LoVo (cell line): ENCODE measurements around the gene SCRN1.

ENCODE experiments used
- DNase-seq: peaks from one replicate; pipeline ENCODE4 v3.0.0-alpha.2; 2016; ENCODE audit warnings: low spot score

The SCRN1 gene

DNA sequence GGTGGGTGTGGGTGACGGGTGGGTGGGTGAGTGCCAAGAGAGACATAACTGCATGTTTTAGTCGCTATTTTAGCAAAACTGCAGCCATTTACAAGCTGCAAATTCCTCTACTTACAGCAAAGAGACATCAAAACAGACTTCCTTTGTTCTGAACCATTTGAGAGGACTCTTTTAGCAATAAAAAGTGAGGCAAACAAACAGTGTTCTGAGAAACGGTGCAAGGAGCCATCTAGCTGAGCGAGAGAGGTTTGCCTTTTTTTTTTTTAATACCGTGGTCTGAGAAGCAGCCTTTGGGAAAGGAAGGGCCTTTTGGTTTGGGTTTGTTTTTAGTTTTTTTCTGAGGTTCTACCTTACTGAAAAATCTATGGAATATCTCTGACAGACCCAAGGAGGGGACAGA lies 62.9 kb downstream of the SCRN1 start:
- DNase-seq: no peak

DNA sequence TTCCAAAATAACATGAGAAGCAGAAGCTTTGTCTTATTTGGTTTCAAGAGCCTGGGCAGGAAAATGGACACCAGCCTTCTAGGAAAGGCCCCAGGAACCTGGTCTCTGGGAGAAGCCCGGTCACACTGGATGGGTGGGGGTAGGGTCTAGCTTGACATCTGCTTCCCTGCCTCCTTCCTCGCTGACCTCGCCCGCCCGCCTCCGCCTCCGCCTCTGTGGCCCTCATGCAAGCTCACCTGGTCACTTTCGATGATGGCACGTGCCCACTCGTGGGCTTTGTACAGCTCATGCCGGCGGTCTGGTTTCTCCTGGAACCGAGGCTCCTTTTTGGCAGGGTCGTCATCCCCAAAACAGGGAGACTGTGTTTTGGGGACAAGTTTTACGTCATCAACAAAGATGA lies 63.4 kb downstream of the SCRN1 start:
- DNase-seq: no peak

DNA sequence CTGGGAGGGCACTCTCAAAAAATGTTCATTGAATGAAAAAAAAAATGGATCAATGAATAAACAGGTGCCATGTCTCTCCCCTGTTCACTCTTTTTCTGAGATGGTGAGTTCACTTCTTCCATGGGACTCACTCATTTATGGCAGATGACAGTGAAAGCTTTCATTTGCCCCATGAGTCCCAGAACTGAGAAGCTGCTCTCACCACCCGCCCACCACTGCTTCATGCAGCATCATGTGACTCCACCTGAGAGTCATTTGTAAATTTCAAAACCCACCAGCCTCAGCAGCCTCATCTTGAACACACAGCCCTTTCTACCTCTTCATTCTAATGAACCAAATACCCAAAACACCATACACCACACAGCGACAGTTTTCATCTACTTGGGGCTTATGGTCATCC lies 64.9 kb downstream of the SCRN1 start:
- no peak for DNase-seq

DNA sequence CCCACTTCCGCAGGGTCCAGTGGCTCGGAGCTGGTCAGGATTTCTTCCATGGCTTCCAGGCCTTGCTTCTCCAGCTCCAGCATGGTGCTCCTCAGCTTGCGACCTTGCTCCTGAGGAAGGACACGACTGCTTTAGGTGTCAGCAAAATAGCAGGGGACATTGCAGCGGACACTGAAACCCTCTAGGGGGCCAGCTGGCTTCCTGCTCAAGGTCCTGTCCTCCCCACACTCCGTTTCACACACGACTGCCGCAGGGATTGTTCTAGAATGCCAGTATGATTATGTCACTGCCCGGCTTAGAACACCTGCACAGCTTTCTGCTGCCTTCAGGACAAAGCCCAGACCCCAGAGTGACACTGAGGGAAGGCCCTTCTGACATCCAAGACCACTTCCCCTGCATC lies 65.6 kb downstream of the SCRN1 start:
- DNase-seq: no peak

DNA sequence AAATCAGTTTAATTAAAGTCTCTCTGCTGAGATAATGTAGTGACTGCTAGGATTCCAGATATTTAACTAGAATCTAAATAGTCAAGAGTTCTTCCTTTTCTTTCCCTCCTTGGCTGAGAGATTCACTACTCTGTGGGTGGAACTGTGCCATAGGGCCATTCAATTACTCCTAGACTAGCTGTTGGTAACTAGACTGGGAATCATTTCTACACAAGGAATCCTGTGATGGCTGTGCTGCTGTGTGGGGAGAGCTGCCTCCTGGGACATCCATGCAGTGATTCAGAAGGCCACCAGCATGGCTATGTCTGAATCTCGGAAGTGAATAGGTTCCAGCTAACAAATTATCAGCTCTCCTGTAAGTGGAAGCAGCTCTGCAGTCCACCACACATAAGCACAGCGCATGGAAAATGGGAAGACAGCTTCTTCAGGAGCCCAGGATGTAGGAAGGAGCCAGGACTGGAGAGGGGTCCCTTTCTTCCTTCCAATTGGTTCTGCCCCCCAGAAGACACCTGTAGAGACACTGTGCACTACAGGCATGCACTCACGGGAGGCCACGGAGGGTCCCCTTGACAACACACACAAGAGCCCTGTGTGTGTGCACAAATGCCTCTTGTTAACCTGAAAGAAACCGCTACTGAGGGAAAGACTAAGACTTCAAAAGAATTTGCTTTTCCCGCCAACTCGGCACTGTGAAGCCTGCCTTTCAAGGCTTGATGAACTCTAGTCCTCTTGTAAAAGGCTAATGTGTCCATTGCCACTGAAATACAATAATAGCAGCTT lies 66.5 kb downstream of the SCRN1 start:
- no peak for DNase-seq

DNA sequence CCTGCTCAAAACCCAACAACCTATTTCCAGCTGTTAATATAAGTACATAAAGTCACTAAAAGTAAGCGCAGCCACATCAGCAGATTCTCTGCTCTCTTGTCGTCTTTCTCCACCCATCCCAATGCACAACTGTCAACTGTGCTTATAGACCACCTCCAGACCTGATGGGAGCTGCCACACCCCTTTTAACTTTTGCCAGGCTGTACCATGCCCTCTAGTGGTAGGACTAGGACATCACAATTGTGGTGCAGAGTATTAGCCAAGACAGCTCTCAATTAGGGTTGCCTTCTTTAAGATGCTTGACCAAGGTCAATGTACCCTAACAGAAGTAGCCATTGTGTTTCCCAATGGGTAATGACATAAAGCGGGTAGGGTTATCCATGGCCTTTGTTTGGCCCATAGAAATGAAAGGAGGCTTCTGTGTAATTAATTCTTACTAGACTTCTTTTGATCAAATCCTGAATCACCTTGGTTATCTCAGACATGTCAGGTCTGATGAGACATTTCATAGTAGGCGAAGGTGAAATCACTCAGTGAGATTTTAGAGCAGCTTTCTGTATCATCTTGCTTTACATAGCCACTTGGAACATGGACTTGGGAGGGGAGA lies 68.1 kb downstream of the SCRN1 start:
- DNase-seq: peak; percentile 77

DNA sequence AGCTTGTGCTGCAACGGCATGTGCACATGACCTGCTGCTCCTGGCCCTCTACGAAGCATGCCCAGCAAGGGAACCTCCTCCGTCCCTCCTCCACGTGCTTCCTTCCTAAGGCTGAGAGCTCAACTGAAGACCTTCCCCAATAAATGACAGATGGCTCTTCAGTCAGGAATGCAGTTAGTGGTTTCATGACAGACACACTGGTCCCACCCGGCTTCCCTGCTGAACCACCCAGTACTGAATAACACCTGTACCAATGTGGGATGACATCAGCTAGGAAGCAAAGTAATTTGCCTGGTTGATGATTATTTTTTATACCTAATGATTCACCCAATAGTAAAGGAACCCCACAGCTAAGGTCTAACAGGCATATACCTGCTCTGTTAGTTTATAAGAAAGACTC lies 69.1 kb downstream of the SCRN1 start:
- no peak for DNase-seq

DNA sequence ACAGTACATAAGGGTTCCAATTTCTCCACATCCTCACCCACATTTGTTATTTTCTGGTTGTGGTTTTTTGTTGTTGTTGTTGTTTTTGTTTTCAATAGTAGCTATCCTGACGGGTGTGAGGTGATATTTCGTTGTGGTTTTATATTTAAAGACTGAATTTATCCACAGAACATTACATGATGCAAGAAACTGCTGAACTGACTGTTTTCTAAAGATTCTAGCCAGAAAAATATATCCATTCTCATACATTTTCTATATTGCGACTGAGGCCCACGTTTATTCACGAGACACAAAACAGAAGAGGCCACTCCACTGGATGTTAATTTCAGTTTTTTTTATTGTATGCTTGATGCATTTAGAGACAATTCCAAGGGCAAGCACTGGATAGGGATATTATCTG lies 69.8 kb downstream of the SCRN1 start:
- no peak for DNase-seq

DNA sequence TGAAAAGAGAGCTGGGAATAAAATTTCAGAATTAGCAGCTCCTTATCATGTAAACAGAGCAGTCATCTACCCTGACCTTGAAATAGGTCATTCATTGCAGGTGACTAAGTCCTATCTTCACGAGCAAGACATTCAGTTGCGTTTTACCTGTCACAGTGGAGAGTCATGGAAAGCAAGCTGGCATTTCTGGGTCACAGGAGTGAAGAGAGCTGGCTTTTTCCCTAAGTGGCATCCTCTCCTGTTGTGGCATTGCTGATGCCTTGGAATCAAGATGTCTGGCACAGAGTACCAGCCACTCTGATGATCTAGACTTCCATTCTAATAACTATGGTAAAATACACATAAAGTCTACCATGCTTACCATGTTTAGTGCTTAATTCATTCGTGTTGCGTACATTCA lies 70.8 kb downstream of the SCRN1 start:
- no peak for DNase-seq

DNA sequence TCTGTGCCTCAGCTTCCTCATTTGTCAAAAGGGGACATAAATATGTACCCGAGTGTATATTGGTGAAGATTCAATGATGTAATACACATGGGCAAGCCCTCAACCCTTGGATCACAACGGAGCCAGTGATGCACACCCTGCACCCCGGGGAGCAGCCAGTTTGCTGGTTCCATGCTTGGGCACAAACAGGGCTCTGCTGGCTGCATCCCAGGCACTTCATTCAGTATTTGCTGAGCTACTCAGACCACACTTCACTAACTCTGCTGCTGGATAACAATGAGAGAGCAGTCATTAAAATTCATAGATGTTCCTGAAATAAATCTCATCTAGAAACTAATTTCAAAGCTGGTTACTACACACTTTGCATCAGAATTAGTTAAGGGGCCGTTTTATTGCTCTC lies 72.0 kb downstream of the SCRN1 start:
- no peak for DNase-seq

DNA sequence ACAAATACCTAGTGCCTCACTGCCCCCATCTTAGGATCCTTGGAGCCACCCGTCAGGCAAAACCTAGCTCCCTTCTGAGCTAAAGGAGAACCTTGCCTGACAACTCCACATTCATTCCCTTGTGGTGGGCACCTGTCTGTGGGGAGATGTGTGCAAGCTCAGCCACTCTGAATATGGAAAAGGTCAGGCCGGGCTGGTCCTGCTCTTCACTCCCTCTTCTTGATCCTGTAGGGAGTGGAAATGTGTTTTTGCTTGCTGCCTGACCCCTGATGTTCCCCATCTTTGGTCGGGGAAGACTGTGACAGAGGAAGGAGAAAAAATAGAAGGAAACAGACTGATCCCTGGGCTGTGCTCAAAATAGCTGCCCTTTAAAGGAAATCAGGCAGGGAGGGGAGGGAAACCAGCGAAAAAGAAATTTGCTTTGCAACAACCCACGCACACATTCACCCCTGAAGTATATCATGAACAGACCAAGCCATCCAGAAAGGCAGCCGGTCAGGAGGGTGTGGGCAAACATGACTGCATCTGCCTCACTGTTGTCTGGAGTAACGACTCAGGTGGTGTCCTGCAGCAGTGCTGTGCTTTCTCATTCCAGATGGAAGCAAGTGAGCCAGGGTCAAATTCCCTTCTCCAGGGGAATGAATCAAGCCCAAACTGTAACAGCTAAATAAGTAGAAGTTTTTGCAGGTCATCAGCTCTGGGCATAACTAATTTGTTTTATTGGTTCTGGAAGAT lies 74.0 kb downstream of the SCRN1 start:
- DNase-seq: no peak

DNA sequence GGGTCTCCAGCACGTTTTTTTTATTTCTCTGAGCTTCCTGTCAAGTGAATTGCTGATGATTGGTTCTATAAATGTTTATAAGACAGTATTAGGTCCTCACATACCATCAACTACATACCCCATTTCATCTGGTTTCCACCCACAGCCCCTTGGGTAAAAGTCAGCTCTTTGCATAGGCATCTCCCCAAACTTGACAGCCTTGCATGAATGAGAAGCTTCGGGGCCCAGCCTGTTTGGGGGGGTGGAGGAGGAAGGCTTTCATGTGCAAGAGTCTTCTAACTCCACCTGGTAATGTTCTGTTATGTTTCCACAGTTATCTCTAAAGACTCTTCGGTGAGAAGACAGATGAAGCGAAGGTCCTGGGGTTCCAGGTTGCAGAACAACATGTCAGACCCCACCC lies 75.4 kb downstream of the SCRN1 start:
- no peak for DNase-seq

DNA sequence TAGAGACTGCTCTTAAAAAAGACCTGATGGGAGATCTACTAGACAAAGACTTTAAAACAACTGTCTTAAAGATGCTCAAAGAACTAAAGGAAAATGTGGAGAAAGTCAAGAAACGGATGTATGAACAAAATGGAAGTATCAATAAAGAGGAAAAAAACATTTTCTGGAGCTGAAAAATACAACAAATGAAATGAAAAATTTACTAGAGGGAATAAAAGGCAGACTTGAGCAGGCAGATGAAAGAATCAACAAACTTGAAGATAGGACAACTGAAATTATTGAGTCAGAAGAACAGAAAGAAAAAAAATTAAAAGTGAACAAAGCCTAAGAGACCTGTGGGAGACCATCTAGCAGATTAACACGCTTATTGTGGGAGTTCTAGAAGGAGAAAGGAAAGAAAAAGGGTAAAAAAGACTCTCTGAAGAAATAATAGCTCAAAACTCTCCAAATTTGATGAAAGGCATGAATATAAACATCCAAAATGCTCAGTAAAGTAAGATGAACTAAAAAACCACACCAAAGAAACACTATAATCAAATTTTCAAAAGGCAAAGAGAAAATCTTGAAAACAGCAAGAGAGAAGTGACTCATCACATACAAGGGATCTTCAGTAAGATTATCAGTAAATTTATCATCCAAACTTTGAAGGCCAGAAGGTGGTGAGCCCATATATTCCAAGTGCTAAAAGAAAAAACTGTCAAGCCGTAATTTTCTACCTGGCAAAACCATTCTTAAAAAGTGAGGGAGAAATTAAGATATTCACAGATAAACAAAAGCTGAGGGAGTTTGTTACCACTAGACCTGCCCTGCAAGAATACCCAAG lies 83.2 kb downstream of the SCRN1 start:
- DNase-seq: no peak

DNA sequence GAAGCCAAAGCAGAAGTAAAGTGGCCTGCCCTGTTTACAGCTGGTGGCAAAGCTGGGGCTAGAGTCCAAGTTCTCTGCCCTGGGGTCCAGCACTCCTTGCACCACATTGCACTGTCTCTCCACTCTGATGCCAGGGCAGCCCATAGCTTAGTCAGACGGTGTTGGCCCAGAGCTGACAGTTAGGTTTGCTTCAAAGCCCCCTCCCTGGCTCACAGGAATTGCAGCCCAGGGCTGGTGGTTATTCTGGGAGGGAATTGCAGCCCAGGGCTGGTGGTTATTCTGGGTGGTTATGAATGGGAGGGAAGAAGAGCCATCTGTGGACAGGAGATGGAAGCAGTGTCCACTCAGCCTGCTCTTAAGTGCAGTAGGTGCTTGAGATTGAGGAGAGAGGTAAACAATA lies 88.9 kb downstream of the SCRN1 start:
- no peak for DNase-seq

DNA sequence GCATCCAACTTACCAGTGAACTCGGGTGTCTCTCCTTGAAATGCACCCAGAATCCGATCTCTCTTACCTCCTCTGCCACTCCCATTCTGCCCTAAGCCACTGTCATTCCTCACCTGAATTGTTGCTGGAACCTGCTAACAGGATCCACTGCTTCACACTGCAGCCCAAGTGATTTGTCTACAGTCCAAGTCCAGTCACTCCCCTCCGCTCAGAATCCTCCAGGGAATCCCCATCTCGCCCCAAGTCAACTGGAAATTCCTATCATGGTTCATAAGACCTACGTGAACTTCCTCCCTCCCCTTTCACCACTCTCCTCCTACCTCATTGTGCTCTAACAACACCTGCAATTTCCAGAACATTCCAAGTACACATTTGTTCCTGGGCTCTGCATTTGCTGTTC lies 91.3 kb downstream of the SCRN1 start:
- no peak for DNase-seq

DNA sequence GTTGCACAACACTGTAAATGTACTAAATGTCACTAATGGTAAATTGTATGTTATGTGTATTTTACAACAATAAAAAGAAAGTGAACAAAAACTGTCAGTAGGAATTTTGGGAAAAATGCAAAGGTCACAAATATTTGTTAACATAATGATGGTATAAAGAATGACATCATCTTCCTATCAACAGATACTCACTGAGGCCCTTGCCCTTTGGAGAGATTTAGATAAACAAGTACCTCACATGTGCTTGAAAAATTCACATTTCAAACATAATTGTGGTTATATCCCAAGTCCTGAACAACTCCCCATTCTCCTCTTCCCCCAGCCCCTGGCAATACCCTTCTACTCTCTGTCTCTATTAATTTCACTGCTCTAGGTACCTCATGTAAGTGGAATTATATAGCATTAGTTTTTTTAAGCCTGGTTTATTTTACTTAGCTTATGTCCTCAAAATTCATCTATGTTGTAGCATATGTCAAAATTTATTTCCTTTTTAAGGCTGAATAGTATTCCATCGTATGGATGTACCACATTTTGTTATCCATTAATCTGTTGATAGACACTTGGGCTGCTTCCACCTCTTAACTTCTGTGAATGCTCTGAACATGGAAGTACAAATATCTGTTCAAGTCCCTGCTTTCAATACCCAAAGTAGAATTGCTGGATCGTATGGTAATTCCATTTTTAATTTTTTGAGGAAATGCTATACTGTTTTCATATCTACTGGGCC lies 92.8 kb downstream of the SCRN1 start:
- no peak for DNase-seq

DNA sequence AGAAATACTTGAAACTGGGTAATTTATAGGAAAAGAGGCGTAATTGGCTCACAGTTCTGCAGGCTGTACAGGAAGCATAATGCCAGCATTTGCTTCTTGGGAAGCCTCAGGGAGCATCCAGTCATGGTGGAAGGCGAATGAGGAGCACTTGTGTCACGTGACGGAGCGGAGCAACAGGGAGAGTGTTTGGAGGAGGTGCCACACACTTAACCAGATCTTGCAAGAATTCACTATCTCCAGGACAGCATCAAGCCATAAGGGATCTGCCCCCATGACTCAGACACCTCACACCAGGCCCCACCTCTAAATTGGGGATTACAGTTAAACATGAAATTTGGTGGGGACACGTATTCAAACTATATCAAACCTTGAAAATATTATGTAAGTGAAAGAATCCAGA lies 94.0 kb downstream of the SCRN1 start:
- DNase-seq: no peak

DNA sequence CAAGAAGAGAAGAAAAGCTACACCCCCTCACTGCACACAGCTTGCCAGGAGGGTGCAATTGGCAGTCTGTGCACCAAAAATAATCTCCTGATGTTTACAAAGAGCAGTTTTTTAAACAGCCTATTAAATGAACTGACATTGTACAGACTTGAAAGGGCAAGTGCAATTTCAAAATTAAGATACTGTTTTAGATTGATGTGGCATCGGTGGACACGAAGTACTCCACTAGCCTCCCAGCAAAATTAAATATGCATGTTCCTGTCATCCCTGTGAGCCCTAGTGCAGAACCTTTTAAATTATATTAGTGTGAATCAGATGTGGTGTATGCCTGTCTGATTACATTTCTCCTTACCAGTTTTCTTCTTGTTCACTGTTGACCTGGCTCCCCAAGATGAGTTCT lies 95.3 kb downstream of the SCRN1 start:
- no peak for DNase-seq

DNA sequence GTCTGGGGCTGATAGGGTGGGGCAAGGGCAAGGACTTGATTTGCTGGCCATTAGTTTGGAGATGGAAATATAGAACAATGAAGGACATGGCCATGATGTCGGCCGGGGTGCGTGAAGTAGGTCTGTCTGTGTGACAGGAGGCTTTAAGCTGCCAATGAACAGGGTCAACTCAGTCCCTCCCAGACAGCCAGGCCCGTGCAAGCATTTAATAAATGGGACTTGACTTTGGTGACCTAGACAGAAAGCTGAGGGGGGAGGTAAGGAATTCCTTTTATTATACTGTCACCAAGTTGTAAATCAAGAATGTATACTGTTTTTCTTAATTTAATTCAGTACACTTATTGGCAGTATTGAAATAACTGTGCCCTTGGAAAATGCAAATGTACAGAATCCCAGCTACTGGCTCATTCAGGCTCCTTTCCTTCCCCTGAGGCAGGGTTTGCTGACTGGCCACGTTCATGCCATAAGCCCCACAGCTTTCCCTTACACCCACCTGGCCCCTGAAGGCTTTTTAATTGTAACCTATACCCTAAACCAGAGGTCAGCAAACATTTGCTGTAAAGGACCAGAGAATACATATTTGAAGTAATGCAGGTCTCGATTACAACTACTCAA lies 96.1 kb downstream of the SCRN1 start:
- no peak for DNase-seq

DNA sequence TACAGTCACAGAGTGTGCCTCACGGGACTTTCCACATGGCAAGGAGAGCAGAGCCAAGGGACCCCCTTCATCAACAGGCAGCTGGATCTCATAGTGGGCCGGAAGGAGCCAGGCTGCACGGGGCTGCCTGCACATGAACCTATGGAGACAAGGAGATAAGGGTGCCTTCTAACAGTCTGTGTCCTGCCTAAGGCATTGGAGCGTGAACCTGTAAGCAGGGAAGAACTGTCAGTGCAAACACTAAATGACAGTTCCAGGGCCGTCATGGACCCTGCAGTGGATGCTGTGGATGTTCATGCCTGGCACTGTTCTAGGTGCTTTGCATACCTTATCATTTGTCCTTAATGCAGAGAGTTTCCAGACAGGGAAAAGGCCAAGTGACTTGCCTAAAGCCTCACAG lies 97.4 kb downstream of the SCRN1 start:
- no peak for DNase-seq

DNA sequence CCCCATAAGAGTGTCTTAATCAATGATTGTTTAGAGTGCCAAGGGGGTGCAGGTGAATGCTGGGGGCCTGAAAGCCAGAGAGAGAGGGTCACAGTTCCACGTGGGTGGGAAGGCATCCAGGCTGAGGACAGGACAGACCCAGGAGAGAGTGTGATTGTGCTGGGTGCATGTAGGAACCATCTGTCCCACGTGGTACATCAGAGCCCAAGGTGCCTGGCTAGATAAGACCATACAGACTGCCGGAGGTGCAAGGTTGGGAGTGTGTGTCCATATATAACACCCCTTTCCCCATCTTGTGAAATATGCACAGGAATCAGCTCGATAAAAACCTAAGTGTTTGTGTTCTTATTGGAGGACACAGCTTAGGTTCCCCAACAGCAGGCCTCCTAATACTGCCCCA lies 97.8 kb downstream of the SCRN1 start:
- no peak for DNase-seq
